Stomach (tissue), 4 donors: ENCODE measurements around the gene SLC25A31.

Experiments used
- EP300 ChIP-seq: sonication (generic); formaldehyde crosslinking; IDR thresholded peaks from one replicate; pipeline ENCODE4 v1.6.1; 2017; ENCODE audit warnings: antibody characterized with exemption
- POLR2A ChIP-seq, 4 donors: fragments of 450-650 bp; IDR thresholded peaks; one replicate each; pipeline ENCODE4 v1.6.1; 2016; ENCODE audit warnings: antibody characterized with exemption in 4 of 4, control low read depth in 2 of 4, mild to moderate bottlenecking in 1 of 4, moderate library complexity in 1 of 4
- POLR2AphosphoS5 ChIP-seq, 3 donors: sonication (generic); formaldehyde crosslinking; IDR thresholded peaks; one replicate each; pipeline ENCODE4 v1.6.1; 2016; ENCODE audit warnings: antibody characterized with exemption in 3 of 3
- TF ChIP-seq, protein P1 (sequence below), 7 experiments: fragments of 450-650 bp in 4 of 7; fragments of 200-600 bp in 3 of 7; sonication (generic) in 3 of 7; IDR thresholded peaks; one replicate each; pipeline ENCODE4 v1.5.1; 2016 to 2019; ENCODE audit warnings: antibody characterized with exemption in 7 of 7, control low read depth in 2 of 7, mild to moderate bottlenecking in 1 of 7

DNA sequence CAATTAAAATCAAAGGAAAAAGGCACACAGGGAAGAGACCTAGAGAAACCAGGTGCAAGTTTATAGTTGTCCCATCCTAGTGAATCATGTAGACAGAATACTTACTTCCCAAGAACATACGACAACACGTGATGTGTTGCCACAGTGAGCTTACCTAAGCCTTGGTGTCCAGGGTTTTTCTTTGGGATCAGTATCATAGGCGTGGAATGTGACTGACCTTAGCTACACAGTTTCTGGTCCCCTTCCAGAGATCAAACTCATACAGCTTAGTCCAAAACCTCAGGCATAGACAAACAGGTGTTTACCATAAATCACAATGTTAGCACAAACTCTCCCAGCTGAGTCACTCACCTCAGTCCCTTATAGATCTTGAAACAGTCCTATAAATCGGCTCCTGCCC is 17.7 kb downstream of the SLC25A31 start:
- TF ChIP-seq EP300 (no peak), POLR2AphosphoS5 (IDR thresholded peaks at IDR 0.05) (no peak), POLR2A (IDR thresholded peaks at IDR 0.05) (no peak)
- TF ChIP-seq, protein P1, sequence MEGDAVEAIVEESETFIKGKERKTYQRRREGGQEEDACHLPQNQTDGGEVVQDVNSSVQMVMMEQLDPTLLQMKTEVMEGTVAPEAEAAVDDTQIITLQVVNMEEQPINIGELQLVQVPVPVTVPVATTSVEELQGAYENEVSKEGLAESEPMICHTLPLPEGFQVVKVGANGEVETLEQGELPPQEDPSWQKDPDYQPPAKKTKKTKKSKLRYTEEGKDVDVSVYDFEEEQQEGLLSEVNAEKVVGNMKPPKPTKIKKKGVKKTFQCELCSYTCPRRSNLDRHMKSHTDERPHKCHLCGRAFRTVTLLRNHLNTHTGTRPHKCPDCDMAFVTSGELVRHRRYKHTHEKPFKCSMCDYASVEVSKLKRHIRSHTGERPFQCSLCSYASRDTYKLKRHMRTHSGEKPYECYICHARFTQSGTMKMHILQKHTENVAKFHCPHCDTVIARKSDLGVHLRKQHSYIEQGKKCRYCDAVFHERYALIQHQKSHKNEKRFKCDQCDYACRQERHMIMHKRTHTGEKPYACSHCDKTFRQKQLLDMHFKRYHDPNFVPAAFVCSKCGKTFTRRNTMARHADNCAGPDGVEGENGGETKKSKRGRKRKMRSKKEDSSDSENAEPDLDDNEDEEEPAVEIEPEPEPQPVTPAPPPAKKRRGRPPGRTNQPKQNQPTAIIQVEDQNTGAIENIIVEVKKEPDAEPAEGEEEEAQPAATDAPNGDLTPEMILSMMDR (IDR thresholded peaks at IDR 0.05), result no peak
